MM.1S (cell line): ENCODE results near the gene RAB3IL1.

Experiments
- DNase-seq: peaks from one replicate; pipeline ENCODE4 v3.0.0-alpha.2; 2015
- H2AFZ ChIP-seq: fragments of 300-600 bp; sonication (generic); 2 replicates; pipeline ENCODE4 v1.6.0; 2016; ENCODE audit warnings: antibody characterized with exemption, low read length
- H3F3A ChIP-seq: fragments of 300-600 bp; sonication (generic); 2 replicates; pipeline ENCODE4 v1.6.1; 2016; ENCODE audit warnings: mild to moderate bottlenecking, antibody characterized with exemption, low read length, moderate library complexity, mixed read lengths; ENCODE audit not compliant: insufficient read depth
- H3K27ac ChIP-seq: fragments of 300-600 bp; sonication (generic); 2 replicates; pipeline ENCODE4 v1.5.1; 2016; ENCODE audit warnings: mild to moderate bottlenecking, low read length
- H3K27me3 ChIP-seq: fragments of 300-600 bp; sonication (generic); replicated peaks from 2 replicates; pipeline ENCODE4 v1.6.0; 2016; ENCODE audit warnings: low read length; ENCODE audit not compliant: insufficient read depth
- H3K36me3 ChIP-seq: fragments of 300-600 bp; sonication (generic); replicated peaks from 2 replicates; pipeline ENCODE4 v1.6.1; 2016; ENCODE audit warnings: mild to moderate bottlenecking, low read length, mixed read lengths; ENCODE audit not compliant: insufficient read depth
- H3K4me1 ChIP-seq: fragments of 300-600 bp; sonication (generic); 2 replicates; pipeline ENCODE4 v1.6.1; 2016; ENCODE audit warnings: low read length, mixed read lengths
- H3K4me2 ChIP-seq: fragments of 300-600 bp; sonication (generic); 2 replicates; pipeline ENCODE4 v1.6.0; 2016; ENCODE audit warnings: low read depth, low read length
- H3K4me3 ChIP-seq: fragments of 300-600 bp; sonication (generic); 2 replicates; pipeline ENCODE4 v1.5.1; 2016; ENCODE audit warnings: low read length, mixed read lengths
- H3K79me2 ChIP-seq: fragments of 300-600 bp; sonication (generic); 2 replicates; pipeline ENCODE4 v1.6.1; 2016; ENCODE audit warnings: mixed run types, low read length, mixed read lengths
- H3K9ac ChIP-seq: fragments of 300-600 bp; sonication (generic); 2 replicates; pipeline ENCODE4 v1.6.1; 2016; ENCODE audit warnings: low read length, mixed read lengths
- H3K9me2 ChIP-seq: fragments of 300-600 bp; sonication (generic); replicated peaks from 2 replicates; pipeline ENCODE4 v1.6.1; 2016; ENCODE audit warnings: mild to moderate bottlenecking, low read length, mixed read lengths; ENCODE audit not compliant: insufficient read depth
- H3K9me3 ChIP-seq: fragments of 300-600 bp; sonication (generic); replicated peaks from 2 replicates; pipeline ENCODE4 v1.6.1; 2016; ENCODE audit warnings: mild to moderate bottlenecking, low read length, mixed read lengths; ENCODE audit not compliant: insufficient read depth
- H4K20me1 ChIP-seq: fragments of 300-600 bp; sonication (generic); 2 replicates; pipeline ENCODE4 v1.6.1; 2016; ENCODE audit warnings: mild to moderate bottlenecking, low read length, moderate library complexity, mixed read lengths; ENCODE audit not compliant: insufficient read depth
- EZH2 ChIP-seq: fragments of 300-600 bp; sonication (generic); optimal IDR thresholded peaks from 2 replicates; pipeline ENCODE3; 2017; ENCODE audit warnings: low read depth, mild to moderate bottlenecking, antibody characterized with exemption, low read length, mixed read lengths
- EZH2phosphoT487 ChIP-seq: fragments of 300-600 bp; sonication (generic); IDR thresholded peaks from 2 replicates; pipeline ENCODE4 v1.6.1; 2018; ENCODE audit warnings: antibody characterized with exemption, low read length
- TF ChIP-seq, protein P1 (sequence below): fragments of 300-600 bp; sonication (generic); IDR thresholded peaks from 2 replicates; pipeline ENCODE4 v1.5.1; 2016; ENCODE audit warnings: antibody characterized with exemption, low read length, mixed read lengths

Gene RAB3IL1

GRCh38 chr11:61906522-61906909 is 10.8 kb downstream of the RAB3IL1 start:
- H3K4me2 ChIP-seq = no peak overlapping the region
- TF ChIP-seq EZH2phosphoT487 (no peak), EZH2 (no peak)
- TF ChIP-seq, protein P1, sequence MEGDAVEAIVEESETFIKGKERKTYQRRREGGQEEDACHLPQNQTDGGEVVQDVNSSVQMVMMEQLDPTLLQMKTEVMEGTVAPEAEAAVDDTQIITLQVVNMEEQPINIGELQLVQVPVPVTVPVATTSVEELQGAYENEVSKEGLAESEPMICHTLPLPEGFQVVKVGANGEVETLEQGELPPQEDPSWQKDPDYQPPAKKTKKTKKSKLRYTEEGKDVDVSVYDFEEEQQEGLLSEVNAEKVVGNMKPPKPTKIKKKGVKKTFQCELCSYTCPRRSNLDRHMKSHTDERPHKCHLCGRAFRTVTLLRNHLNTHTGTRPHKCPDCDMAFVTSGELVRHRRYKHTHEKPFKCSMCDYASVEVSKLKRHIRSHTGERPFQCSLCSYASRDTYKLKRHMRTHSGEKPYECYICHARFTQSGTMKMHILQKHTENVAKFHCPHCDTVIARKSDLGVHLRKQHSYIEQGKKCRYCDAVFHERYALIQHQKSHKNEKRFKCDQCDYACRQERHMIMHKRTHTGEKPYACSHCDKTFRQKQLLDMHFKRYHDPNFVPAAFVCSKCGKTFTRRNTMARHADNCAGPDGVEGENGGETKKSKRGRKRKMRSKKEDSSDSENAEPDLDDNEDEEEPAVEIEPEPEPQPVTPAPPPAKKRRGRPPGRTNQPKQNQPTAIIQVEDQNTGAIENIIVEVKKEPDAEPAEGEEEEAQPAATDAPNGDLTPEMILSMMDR = no peak
- H2AFZ ChIP-seq = no peak overlapping the region
- no peaks in the 10 kb centered on the region for H3K79me2 ChIP-seq
- no peak for DNase-seq
- peaks cover 7% of the 10 kb centered on the region for H3K4me1 ChIP-seq
- H3K27me3 ChIP-seq = peaks cover 3% of the 10 kb centered on the region; the same call in 1 of the 2 replicates
- H3K9me2 ChIP-seq = no peaks in the 10 kb centered on the region
- H3K4me3 ChIP-seq = no peak overlapping the region
- H3K9me3 ChIP-seq = no peaks in the 10 kb centered on the region
- no peaks in the 10 kb centered on the region for H4K20me1 ChIP-seq
- no peaks in the 10 kb centered on the region for H3K36me3 ChIP-seq
- H3K27ac ChIP-seq = no peak overlapping the region
- no peaks in the 10 kb centered on the region for H3F3A ChIP-seq
- no peak overlapping the region for H3K9ac ChIP-seq

GRCh38 chr11:61905801-61906521 is 11.4 kb downstream of the RAB3IL1 start:
- no peak overlapping the region for H3K4me2 ChIP-seq

DNA sequence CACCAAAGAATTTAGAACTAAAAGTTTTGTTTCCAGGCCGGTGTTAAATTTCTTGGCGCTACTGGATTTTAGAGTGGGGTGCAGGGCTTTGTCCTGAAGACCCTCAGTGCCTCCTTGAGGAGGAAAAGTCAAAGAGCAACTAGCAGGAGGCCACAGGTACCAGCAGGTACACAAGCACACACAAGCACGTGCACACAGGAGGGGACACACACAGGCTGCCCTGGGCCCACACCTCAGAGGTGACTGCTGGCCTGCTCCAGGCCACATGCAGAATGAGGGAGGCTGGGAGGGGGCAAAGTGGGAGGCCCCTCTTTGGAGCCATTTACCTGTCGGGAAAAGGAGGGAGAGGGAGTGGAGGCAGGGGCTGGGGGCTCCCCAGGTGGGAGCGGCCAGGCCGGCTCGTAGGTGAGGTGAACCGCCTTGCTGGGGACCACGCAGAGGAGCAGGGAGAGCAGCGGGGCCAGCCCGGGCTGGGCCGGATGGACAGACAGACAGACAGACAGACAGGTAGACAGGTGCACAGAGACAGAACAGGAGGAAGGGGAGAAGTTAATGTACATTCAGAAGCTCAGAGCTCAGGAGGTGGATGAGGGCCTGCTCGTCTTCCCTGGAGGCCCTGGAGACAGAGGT is 12.2 kb downstream of the RAB3IL1 start:
- TF ChIP-seq EZH2 (no peak), EZH2phosphoT487 (no peak)
- TF ChIP-seq, protein P1 = no peak
- Histone ChIP-seq H3K4me2 (no peak overlapping the region), H3K79me2 (no peaks in the 10 kb centered on the region), H4K20me1 (no peaks in the 10 kb centered on the region), H3K9me2 (no peaks in the 10 kb centered on the region), H3K36me3 (no peaks in the 10 kb centered on the region), H3K4me3 (no peak overlapping the region), H2AFZ (no peak overlapping the region), H3K9ac (no peak overlapping the region), H3K9me3 (no peaks in the 10 kb centered on the region), H3K27ac (no peak overlapping the region), H3F3A (no peaks in the 10 kb centered on the region), H3K27me3 (peaks cover 3% of the 10 kb centered on the region; the same call in 1 of the 2 replicates), H3K4me1 (peaks cover 7% of the 10 kb centered on the region)
- no peak for DNase-seq

More at GRCh38 chr11:61905801-61906521, 11.4 kb downstream of the RAB3IL1 start:
- peaks cover 7% of the 10 kb centered on the region for H3K4me1 ChIP-seq
- H3F3A ChIP-seq = no peaks in the 10 kb centered on the region
- no peaks in the 10 kb centered on the region for H3K9me2 ChIP-seq
- TF ChIP-seq, protein P1 = no peak
- no peak for TF ChIP-seq EZH2phosphoT487
- TF ChIP-seq EZH2 = no peak
- H2AFZ ChIP-seq = no peak overlapping the region
- H3K79me2 ChIP-seq = no peaks in the 10 kb centered on the region
- no peaks in the 10 kb centered on the region for H3K9me3 ChIP-seq
- peaks cover 3% of the 10 kb centered on the region; the same call in 1 of the 2 replicates for H3K27me3 ChIP-seq
- H3K36me3 ChIP-seq = no peaks in the 10 kb centered on the region
- no peak overlapping the region for H3K9ac ChIP-seq
- H3K4me3 ChIP-seq = no peak overlapping the region
- no peak for DNase-seq
- no peak overlapping the region for H3K27ac ChIP-seq
- H4K20me1 ChIP-seq = no peaks in the 10 kb centered on the region
